ENCODE measurements around the gene PAWR.
A peak's percentile ranks its signal among the peaks of the same experiment; 100 is the strongest.

PAWR gene

GRCh38 chr12:79690638-79691510 is at the start of gene PAWR:
PAWR (minus strand) TSS chr12:79690964; CDS start chr12:79690244, 720 bp downstream.
- peak; percentile 69 to 82 for DNase-seq

DNA sequence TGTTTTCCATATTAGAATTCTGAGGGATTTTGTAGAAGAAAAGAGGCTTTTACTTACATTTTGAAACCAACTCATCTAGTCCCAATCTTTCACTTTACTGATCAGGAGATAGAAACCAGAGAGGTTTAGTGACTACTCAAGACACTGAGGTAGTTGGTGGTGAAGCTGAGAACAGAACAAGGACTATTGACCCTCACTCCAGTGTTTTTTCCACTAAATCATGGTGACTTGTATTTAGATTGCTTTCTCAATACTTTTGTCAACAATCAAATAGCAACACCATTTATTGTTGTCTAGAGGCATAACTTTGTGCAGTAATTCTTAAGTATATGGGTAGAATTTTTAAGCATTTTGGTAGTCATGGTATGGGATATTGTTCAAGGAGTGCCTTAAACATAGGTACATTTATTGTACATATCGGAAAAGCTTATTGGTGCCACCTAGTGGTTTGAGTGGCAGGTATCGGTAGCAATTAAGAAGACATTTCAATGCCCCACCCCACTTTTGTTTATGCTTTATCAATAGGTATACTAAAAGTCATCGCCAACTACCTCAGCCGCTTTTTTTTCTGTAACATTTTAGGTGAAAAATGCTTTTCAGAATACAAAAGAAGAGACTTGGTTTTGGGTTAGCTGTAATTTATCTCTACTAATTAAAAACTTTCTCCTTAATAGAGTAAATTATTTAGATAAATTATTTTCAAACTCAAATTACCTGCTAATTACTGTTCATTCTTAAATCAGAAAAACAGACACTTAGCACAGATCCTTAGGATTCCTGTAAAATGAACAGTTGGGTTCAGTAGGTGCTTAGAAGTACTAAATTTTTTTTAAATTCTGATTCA is 47.3 kb upstream of the PAWR start:
- peak; percentile 38 to 51 for DNase-seq

DNA sequence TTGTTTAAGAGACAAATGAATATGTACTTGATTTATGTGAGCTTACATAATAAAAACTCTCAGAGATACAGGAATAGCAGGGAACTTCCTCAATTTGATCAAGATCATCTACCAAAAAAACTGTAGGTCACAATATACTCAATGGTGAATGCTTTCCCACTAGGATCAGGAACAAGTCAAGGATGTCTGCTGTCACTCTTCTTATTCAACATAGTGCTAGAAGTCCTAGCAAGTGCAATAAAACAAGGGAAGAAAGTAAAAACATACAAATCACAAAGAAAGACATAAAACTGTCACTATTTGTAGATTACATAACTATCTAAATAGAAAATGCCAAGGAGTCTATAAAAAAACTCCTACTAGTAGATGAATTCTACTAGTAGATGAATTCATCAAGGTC is 41.9 kb upstream of the PAWR start:
- DNase-seq: no peak

- DNase-seq: no peak
Observed at GRCh38 chr12:79725987-79726386, 35.2 kb upstream of the PAWR start.

DNA sequence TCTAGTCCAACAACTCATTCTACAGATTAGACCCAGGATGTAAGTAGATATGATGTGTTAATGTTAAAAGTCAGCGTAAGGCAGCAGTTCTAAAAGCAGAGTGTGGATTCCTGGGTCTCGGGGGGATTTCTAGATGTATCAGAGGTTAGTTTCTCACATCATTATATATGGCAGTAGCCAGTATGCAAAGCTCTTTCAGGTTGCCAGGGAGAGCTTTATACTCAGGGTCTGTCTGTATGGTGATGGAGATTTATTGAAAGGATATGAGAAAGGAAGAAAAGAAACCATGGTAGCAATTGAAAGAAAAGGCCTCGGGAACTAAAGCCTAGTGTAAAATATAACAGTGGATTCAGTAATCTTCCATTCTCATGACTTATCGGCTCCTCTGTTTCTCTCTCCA is 26.2 kb upstream of the PAWR start:
- DNase-seq: no peak

GRCh38 chr12:79715308-79715707 is 24.5 kb upstream of the PAWR start:
- DNase-seq: no peak

GRCh38 chr12:79710707-79711483 is 20.1 kb upstream of the PAWR start:
- no peak for DNase-seq

GRCh38 chr12:79707830-79708229 is 17.1 kb upstream of the PAWR start:
- no peak for DNase-seq

GRCh38 chr12:79706676-79707075 is 15.9 kb upstream of the PAWR start:
- DNase-seq: no peak

- DNase-seq: no peak
Observed at GRCh38 chr12:79706156-79706555, 15.4 kb upstream of the PAWR start.

DNA sequence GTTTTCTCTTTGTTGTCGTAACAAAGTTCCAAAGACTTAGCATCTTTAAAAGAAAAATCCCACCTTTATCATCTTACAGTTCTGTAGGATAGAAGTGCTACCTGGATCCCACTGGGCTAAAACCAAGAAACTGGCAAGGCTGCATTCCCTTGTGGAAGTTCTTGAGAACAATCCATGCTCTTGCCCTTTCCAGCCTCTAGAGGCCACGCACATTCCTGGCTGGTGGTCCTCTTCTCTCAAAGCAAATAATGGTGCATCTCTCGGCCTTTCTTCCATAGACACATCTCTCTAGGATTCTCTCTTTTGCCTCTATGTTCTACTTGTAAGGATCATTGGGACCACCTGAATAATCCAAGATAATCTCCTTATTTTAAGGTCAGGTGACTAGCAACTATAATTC is 8.2 kb upstream of the PAWR start:
- no peak for DNase-seq

DNA sequence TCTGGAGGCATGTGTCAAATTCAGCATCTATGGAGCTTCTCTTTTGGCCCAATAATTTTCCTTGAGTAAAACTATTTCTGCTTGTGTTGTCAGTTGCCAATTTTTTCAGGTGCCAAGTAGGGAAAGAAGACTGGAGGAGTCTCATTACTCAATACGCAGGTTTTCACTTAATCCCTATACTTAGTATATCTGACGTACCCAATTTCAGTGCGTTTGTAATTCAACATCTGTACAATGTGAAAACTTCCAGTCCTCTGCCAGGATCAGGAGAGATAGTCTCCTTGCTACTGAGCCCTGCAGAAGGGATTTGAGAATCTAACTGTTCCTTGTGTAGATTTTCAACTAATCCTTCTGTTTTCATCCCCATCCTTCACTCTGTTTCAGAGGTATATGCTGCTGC is 5.7 kb upstream of the PAWR start:
- no peak for DNase-seq

GRCh38 chr12:79692860-79693577 is 2.3 kb upstream of the PAWR start:
- no peak for DNase-seq

- DNase-seq: peak in 1 of 2 experiments; percentile 43
Observed at GRCh38 chr12:79691511-79692248, 916 bp upstream of the PAWR start.

- DNase-seq: peak in 1 of 2 experiments; percentile 27
Observed at GRCh38 chr12:79690142-79690637, 574 bp downstream of the PAWR start.

DNA sequence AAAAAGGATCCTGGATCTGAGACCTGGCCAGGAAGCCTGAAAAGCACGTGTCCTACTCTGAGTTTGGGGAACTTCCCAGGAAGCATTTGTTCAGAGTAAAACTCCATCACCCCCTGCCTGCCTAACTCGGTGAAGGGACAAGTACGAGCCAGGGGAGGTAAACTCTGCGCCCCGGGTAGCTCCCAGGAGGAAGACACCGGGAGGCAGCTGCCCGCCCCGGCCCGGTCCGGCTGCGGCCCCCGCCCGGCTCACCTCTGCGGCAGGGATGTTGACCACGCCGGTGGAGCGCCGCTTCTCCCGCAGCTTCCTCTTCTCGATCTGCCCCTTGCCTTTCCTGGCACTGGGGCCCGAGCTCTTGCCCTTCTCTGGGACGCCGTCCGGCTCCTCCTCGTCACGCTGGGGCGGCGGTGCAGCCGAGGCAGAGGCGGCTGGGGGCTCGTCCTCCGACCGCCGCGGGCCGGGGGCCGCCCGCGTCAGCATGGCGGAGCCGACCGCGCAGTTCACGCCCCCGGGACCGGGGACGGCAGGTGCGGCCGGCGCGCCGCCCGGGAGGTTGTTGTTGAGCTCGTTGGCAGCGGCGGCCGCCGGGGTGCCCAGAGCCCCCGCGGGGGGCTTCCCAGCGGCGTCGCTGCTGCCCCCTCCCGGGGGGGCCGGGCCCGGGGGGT is 1.2 kb downstream of the PAWR start:
- DNase-seq: peak in 1 of 2 experiments; percentile 56

DNA sequence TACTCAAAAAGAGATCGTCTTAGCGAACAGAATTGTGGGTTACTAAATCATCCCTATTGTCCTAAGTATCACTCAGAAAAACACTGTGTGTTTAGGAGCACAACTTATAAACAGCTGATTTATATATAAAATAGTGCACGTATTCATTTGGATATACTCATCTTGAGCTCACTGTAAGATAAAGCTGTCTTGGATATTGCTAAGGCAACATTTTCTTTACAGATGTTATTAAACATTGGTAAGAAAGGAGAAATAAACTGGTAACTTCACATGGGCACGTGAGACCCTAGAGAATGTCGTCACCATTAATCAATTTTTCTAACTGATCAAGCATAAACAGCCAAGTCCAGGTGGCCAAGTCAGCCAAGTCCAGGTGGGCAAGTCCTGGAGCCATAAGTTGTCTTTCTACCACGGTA is 1.7 kb downstream of the PAWR start:
- peak in 1 of 2 experiments; percentile 11 for DNase-seq

GRCh38 chr12:79688376-79689060 is 2.2 kb downstream of the PAWR start:
- DNase-seq: no peak

- DNase-seq: no peak
Observed at GRCh38 chr12:79687711-79688260, 3.0 kb downstream of the PAWR start.

DNA sequence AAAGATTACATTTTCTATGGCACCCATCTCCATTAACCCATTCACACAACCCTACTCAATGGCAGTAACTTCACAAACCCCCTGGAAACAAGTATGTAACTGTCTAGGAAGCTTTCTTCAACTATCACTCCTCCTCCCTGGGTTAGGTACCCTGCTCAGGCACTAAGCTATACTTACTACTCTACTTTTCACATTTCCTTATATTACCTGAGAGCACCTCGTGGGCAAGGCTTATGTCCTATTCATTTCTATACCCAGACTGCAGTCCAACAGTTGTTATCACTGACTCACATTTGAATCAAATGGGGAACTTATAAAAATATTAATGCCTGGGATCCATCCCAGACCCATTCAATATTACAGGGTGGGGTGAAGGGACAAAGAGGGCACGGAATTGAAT is 4.6 kb downstream of the PAWR start:
- DNase-seq: no peak

Data from SHP77 (cell line).